ENCODE measurements around the gene RSRC2.
"Not testable (repeated sequence)": the region's sequence is repeated elsewhere in the genome, so short reads cannot be mapped to it uniquely, and the experiment has no call there.

Gene RSRC2

DNA sequence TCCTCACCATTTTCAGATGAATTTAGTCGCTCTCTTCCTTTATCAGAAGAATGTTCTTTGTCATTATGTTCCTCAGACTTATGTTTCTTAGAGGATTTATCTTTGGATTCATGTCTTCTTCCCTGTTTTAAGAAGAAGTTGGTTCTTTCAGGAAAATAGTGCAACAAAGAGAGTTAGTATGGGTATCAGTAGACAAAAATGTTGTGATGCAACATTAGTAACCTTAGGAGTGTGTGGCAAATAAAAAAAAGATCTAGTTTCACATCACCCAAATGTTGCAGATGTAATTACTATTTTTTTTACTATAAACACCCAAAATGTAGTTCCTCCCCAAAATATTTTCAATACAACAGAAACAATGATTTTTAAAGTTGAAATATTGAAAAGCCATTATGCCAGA is 7.8 kb downstream of the RSRC2 start:
- no peak for DNase-seq (ENCODE audit: low read depth)

DNA sequence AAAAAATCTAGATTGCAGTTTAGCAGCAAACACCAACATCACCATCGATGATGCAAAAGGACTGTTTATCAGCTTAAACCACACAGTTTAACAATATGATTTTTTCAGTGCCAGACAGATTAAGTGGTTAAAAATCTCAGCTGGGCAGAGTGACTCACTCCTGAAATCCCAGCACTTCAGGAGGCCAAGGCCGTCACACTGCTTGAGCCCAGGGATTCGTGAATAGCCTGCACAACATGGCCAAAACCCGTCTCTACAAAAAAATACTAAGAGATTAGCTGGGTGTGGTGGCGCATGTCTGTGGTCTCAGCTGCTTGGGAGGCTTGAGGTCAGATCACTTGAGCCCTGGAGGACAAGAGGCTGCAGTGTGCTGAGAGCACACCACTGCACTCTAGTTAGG is 8.9 kb downstream of the RSRC2 start:
- DNase-seq (ENCODE audit: low read depth) = no peak

DNA sequence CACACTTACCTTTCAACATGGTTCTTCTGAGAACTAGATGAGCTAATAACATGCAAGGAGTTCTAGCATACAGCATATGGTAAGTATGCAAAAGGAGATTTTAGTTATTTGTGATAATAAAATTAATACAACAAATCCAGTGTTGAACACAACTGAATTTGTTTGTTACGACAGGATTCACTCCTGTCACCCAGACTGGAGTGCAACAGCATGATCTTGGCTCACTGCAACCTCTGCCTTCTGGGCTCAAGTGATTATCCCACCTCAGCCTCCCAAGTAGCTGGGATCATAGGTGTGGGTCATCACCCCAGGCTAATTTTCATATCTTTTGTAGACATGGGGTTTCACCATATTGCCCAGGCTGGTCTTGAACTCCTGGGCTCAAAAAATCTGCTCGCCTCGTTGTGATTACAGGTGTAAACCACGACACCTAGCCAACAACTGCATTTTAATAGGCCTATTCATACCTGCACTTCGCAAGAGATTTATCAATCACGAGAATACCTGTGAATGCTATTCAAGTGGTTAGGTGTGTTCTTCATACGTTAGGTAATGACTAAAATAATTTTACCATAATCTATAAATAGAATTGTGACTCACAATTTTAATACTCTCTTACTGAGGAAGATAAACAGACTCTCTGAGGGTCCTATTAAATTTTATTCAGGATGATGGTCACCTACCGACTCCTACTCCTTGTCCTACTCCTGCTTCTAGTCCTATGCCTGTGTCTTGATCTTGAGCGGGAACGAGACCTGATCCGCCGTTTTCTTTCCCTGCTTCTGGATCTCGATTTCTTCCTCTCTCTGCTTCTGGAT is 10.0 kb downstream of the RSRC2 start:
- DNase-seq (ENCODE audit: low read depth) = no peak

DNA sequence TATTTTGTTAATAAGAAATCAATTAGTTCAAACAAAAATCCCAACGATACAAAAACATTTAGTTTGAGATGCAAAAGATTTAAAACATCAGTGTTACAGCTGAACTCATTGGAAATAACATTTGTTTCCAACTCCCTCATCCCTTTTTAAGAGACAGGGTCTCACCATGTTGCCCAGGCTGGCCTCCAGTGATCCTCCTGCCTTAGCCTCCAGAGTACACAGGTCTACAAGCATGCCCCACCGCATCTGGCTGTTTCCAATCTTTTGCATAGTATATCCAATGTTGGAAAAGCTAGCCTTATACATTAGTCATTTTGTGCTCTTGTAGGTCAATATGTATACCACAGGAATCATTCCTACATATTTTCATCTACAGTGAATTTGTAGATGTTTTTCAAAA is 11.5 kb downstream of the RSRC2 start:
- DNase-seq (ENCODE audit: low read depth) = no peak

- DNase-seq (ENCODE audit: low read depth) = no peak
Measured at GRCh38 chr12:122513660-122514059, 13.1 kb downstream of the RSRC2 start.

- DNase-seq (ENCODE audit: low read depth) = not testable (repeated sequence)
Measured at GRCh38 chr12:122513028-122513427, 13.7 kb downstream of the RSRC2 start.

DNA sequence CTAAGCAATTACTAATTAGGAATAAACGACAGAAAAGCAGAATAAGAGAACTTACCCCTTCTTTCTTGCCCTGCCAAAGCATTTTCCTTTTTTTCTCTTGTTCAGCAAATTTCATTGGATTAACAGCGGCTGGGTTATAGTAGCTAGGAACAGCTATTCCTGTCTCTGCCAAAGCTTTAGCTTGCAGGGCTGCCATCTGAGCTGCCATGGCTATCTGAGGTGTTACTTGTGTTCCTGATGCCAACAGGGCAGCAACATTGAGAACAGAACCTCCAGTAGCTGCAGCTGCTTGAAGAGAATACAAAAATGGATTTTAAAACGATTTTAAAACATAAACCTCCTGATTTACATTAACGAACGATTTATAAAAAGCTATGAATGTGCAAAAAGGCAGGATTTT is 18.6 kb downstream of the RSRC2 start:
- DNase-seq (ENCODE audit: low read depth) = no peak

GRCh38 chr12:122506393-122506938 is 20.3 kb downstream of the RSRC2 start:
- DNase-seq (ENCODE audit: low read depth) = no peak

DNA sequence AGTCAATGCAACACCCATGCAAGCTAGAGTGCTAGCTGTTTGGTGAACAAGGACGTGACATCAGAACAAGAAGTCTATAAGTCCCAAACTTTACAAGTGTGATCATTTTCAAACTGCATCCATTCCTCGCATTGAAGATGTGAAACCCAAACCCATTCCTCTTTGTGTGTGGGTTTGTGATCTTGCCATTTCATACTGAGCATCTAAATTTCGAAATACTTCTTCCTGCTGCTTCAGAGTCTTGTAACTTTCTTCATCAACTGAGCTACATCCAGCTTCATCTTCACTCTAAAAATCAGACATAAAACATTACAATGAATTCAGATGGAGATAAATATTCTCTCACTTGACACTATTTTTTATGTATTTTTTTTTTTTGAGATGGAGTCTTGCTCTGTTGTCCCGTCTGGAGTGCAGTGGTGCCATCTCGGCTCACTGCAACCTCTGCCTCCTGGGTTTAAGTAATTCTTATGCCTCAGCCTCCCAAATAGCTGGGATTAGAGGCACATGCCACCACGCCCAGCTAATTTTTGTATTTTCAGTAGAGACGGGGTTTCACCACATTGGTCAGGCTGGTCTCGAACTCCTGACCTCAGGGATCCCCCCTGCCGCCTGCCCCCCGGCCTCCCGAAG is 21.2 kb downstream of the RSRC2 start:
- DNase-seq (ENCODE audit: low read depth) = no peak

GRCh38 chr12:122503783-122504590 is 22.7 kb downstream of the RSRC2 start:
- no peak for DNase-seq (ENCODE audit: low read depth)

DNA sequence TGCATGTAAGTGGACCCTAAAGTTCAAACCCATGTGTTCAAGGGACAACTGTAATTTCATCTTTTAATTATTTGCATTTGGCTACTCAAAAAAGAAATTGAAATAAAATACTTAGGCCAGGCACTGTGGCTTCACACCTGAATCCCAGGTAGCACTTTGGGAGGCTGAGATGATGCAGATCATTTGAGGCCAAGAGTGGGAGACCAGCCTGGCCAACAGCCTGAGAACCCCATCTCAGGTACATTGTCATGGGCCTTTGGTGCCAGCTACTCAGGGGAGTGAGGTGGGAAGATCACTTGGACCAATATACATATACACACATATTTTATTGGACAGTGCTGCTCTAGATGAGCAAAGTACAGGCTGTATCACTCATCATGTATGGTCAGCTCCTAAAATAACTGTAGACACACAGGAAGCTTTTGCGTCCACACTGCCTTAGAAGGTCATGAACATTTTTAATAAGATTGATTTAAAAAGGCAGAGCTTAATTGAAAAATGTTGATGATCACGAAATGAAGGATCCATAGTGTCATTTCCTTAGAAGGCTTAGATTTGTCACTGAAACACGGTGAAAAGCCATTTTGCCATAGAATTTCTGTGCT is 23.5 kb downstream of the RSRC2 start:
- no peak for DNase-seq (ENCODE audit: low read depth)

DNA sequence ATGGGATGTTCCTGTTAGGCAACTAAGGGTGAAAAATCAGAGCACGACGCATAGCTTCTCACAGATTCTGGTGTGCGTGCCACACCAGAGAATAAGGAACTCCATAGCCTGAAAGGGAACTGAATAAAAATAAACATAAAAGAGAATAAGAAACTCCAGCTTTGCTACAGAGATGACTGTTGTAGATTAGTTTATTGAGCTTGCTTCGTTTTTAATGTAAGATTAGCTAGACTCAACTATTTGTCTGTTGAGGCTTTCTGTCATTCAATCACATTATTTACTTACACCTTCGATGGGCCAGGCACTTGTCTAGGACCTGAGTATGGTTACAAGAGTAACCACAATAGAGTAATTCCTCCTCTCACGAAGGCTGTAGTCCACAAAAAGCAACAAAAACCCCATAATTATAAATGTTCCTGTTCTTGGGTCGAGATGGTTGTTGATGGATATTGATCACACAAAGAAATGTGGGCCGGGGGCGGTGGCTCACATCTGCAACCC is 25.2 kb downstream of the RSRC2 start:
- DNase-seq (ENCODE audit: low read depth) = no peak

GRCh38 chr12:122500685-122501488 is 25.8 kb downstream of the RSRC2 start, which contains the start of gene ZCCHC8:
TSS of gene ZCCHC8 (minus strand) at chr12:122500932. CDS start at chr12:122500840, 92 bp downstream.
- peak; percentile 96 for DNase-seq (ENCODE audit: low read depth)

- peak; percentile 25 for DNase-seq (ENCODE audit: low read depth)
Measured at GRCh38 chr12:122499991-122500684, 26.6 kb downstream of the RSRC2 start.

- no peak for DNase-seq (ENCODE audit: low read depth)
Measured at GRCh38 chr12:122495258-122495657, 31.5 kb downstream of the RSRC2 start.

GRCh38 chr12:122493222-122493621 is 33.5 kb downstream of the RSRC2 start:
- DNase-seq (ENCODE audit: low read depth) = not testable (repeated sequence)

GRCh38 chr12:122491991-122492390 is 34.7 kb downstream of the RSRC2 start:
- DNase-seq (ENCODE audit: low read depth) = no peak

DNA sequence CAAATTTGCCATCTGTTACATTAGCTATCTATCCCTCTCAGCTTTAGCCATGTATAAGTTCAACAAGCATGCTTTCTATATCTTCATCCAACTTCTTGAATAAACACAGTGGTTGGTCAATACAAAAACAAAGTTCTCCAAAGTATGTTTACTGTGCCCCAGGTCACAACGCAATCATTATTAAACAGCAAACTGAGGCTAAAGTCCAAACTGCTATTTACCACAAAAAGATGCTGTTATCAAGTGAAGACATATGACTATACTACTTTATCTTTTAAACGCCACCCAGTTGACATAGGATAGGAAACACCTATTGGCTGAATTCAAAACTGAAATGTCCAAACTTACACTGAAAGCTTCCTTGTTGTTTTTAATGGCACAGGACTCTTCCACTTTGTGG is 37.7 kb downstream of the RSRC2 start:
- no peak for DNase-seq (ENCODE audit: low read depth)

DNA sequence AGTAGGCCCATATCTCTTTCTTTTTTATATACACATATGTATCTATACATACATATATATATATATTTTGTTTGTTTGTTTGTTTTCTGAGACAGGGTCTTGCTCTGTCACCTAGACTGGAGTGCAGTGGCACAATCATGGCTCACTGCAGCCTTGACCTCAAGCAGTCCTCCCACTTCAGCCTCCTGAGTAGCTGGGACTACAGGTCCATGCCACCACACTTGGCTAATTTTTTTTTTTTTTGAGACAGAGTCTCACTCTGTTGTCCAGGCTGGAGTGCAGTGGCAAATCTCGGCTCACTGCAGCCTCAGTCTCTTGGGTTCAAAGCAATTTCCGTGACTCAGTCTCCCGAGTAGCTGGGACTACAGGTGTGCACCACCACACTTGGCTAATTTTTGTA is 38.9 kb downstream of the RSRC2 start:
- not testable (repeated sequence) for DNase-seq (ENCODE audit: low read depth)

DNA sequence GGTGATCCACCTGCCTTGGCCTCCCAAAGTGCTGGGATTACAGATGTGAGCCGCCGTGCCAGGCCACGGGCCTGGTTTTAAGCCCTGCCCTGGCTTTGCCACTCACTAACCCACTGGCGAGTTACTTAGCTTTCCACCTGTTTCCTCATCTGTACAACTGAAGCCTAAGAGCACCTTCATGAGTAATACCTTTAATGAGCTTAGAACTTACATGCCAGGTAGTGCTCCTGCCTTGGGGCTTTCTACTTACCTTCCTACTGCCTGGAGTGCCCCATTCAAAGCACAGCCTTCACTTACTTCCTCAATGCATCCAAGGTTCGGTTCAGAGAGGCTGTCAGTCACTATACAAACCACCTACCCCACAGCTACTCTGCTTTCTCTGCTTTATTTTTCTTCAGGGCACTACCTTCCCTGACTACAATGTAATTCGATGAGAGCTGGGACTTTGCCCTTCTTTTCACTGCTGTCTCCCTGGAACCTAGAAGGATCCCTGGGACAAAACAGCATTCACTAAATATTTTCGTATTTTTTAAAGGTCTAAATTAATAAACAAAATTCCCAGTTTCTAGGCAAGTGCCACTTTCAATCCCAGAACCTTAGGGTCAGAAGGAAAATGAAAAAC is 39.8 kb downstream of the RSRC2 start:
- no peak for DNase-seq (ENCODE audit: low read depth)

All from stimulated activated CD8-positive, alpha-beta memory T cell treated with anti-CD3 and anti-CD28 coated beads, Interleukin-12 subunit alpha, Interleukin-12 subunit beta, amount 100 ng/mL, for 1 hour (primary cell).